ENCODE data around the gene HES5.
A peak's percentile ranks its signal among the peaks of the same experiment; 100 is the strongest.
"Not testable (repeated sequence)": the region's sequence is repeated elsewhere in the genome, so short reads cannot be mapped to it uniquely, and the experiment has no call there.

HES5 gene

GRCh38 chr1:2549367-2550029, 19.4 kb upstream of the HES5 start:
- not testable (repeated sequence) for H3K9me3 ChIP-seq (ENCODE audit: control insufficient read depth, low read length); H3K27me3 ChIP-seq (ENCODE audit: control insufficient read depth, insufficient read depth, low read length); H3K36me3 ChIP-seq (ENCODE audit: control insufficient read depth, insufficient read depth, low read length)
- Histone ChIP-seq H3K9ac (ENCODE audit: low read length) (peak overlapping the region; percentile 85), H3K4me1 (ENCODE audit: control insufficient read depth, insufficient read depth, low read length) (peaks cover 50% of the 10 kb centered on the region), H3K4me3 (ENCODE audit: low read length) (peak overlapping the region; percentile 3)

GRCh38 chr1:2548068-2548589, 18.1 kb upstream of the HES5 start:
- Histone ChIP-seq H3K27me3 (ENCODE audit: control insufficient read depth, insufficient read depth, low read length) (no peaks in the 10 kb centered on the region), H3K4me3 (ENCODE audit: low read length) (no peak overlapping the region), H3K36me3 (ENCODE audit: control insufficient read depth, insufficient read depth, low read length) (no peaks in the 10 kb centered on the region), H3K9ac (ENCODE audit: low read length) (peak overlapping the region; percentile 85), H3K9me3 (ENCODE audit: control insufficient read depth, low read length) (no peaks in the 10 kb centered on the region), H3K4me1 (ENCODE audit: control insufficient read depth, insufficient read depth, low read length) (peaks cover 63% of the 10 kb centered on the region)

- Histone ChIP-seq H3K27me3 (ENCODE audit: control insufficient read depth, insufficient read depth, low read length) (no peaks in the 10 kb centered on the region), H3K9ac (ENCODE audit: low read length) (peak overlapping the region; percentile 49), H3K4me1 (ENCODE audit: control insufficient read depth, insufficient read depth, low read length) (peaks cover 63% of the 10 kb centered on the region), H3K4me3 (ENCODE audit: low read length) (peak overlapping the region; percentile 32), H3K36me3 (ENCODE audit: control insufficient read depth, insufficient read depth, low read length) (no peaks in the 10 kb centered on the region), H3K9me3 (ENCODE audit: control insufficient read depth, low read length) (no peaks in the 10 kb centered on the region)
Measured at GRCh38 chr1:2547210-2548067, 17.4 kb upstream of the HES5 start.

GRCh38 chr1:2546515-2547209, 16.6 kb upstream of the HES5 start:
- peak overlapping the region; percentile 49 for H3K9ac ChIP-seq (ENCODE audit: low read length)
- H3K4me3 ChIP-seq (ENCODE audit: low read length): peak overlapping the region; percentile 32

GRCh38 chr1:2545754-2546514, 15.9 kb upstream of the HES5 start:
- Histone ChIP-seq H3K4me1 (ENCODE audit: control insufficient read depth, insufficient read depth, low read length) (peaks cover 70% of the 10 kb centered on the region), H3K27me3 (ENCODE audit: control insufficient read depth, insufficient read depth, low read length) (peaks cover 8% of the 10 kb centered on the region), H3K4me3 (ENCODE audit: low read length) (no peak overlapping the region), H3K9ac (ENCODE audit: low read length) (peak overlapping the region; percentile 49), H3K36me3 (ENCODE audit: control insufficient read depth, insufficient read depth, low read length) (no peaks in the 10 kb centered on the region), H3K9me3 (ENCODE audit: control insufficient read depth, low read length) (no peaks in the 10 kb centered on the region)

More at GRCh38 chr1:2546515-2547209, 16.6 kb upstream of the HES5 start:
- Histone ChIP-seq H3K36me3 (ENCODE audit: control insufficient read depth, insufficient read depth, low read length) (no peaks in the 10 kb centered on the region), H3K4me1 (ENCODE audit: control insufficient read depth, insufficient read depth, low read length) (peaks cover 67% of the 10 kb centered on the region), H3K9me3 (ENCODE audit: control insufficient read depth, low read length) (no peaks in the 10 kb centered on the region), H3K27me3 (ENCODE audit: control insufficient read depth, insufficient read depth, low read length) (peaks cover 3% of the 10 kb centered on the region)

GRCh38 chr1:2544875-2545640, 15.0 kb upstream of the HES5 start:
- H3K4me1 ChIP-seq (ENCODE audit: control insufficient read depth, insufficient read depth, low read length): peaks cover 70% of the 10 kb centered on the region
- H3K9me3 ChIP-seq (ENCODE audit: control insufficient read depth, low read length): no peaks in the 10 kb centered on the region
- H3K9ac ChIP-seq (ENCODE audit: low read length): peak overlapping the region; percentile 8
- H3K27me3 ChIP-seq (ENCODE audit: control insufficient read depth, insufficient read depth, low read length): peaks cover 13% of the 10 kb centered on the region
- H3K4me3 ChIP-seq (ENCODE audit: low read length): no peak overlapping the region
- H3K36me3 ChIP-seq (ENCODE audit: control insufficient read depth, insufficient read depth, low read length): no peaks in the 10 kb centered on the region

- Histone ChIP-seq H3K9me3 (ENCODE audit: control insufficient read depth, low read length) (no peaks in the 10 kb centered on the region), H3K4me3 (ENCODE audit: low read length) (no peak overlapping the region), H3K27me3 (ENCODE audit: control insufficient read depth, insufficient read depth, low read length) (peaks cover 15% of the 10 kb centered on the region), H3K4me1 (ENCODE audit: control insufficient read depth, insufficient read depth, low read length) (peaks cover 63% of the 10 kb centered on the region), H3K36me3 (ENCODE audit: control insufficient read depth, insufficient read depth, low read length) (no peaks in the 10 kb centered on the region), H3K9ac (ENCODE audit: low read length) (no peak overlapping the region)
Measured at GRCh38 chr1:2544093-2544874, 14.2 kb upstream of the HES5 start.

- Histone ChIP-seq H3K9ac (ENCODE audit: low read length) (no peak overlapping the region), H3K4me1 (ENCODE audit: control insufficient read depth, insufficient read depth, low read length) (peaks cover 58% of the 10 kb centered on the region), H3K9me3 (ENCODE audit: control insufficient read depth, low read length) (no peaks in the 10 kb centered on the region), H3K27me3 (ENCODE audit: control insufficient read depth, insufficient read depth, low read length) (peaks cover 19% of the 10 kb centered on the region), H3K36me3 (ENCODE audit: control insufficient read depth, insufficient read depth, low read length) (no peaks in the 10 kb centered on the region), H3K4me3 (ENCODE audit: low read length) (no peak overlapping the region)
Measured at GRCh38 chr1:2543543-2544092, 13.6 kb upstream of the HES5 start.

GRCh38 chr1:2542246-2542915, 12.3 kb upstream of the HES5 start:
- H3K36me3 ChIP-seq (ENCODE audit: control insufficient read depth, insufficient read depth, low read length): no peaks in the 10 kb centered on the region
- peaks cover 50% of the 10 kb centered on the region for H3K4me1 ChIP-seq (ENCODE audit: control insufficient read depth, insufficient read depth, low read length)
- peaks cover 29% of the 10 kb centered on the region for H3K27me3 ChIP-seq (ENCODE audit: control insufficient read depth, insufficient read depth, low read length)
- no peak overlapping the region for H3K9ac ChIP-seq (ENCODE audit: low read length)
- no peak overlapping the region for H3K4me3 ChIP-seq (ENCODE audit: low read length)
- H3K9me3 ChIP-seq (ENCODE audit: control insufficient read depth, low read length): no peaks in the 10 kb centered on the region

Data from mucosa of stomach (tissue), 1 donor.